Hepatocyte (in vitro differentiated cells): ENCODE measurements around the gene RAB1B. TPM values are rescaled to one million over a fixed set of nuclear protein-coding genes. Genes with fewer than 3 reads are reported as not detected.
A peak's percentile ranks its signal among the peaks of the same experiment; 100 is the strongest.

Source experiments
- DNase-seq: peaks from one replicate; pipeline ENCODE4 v3.0.0-alpha.2; 2016; ENCODE audit warnings: low spot score
- H2AFZ ChIP-seq: fragments of 200-600 bp; sonication (generic); 2 replicates; pipeline ENCODE4 v1.6.0; 2016; ENCODE audit warnings: antibody characterized with exemption, mild to moderate bottlenecking
- H3K27ac ChIP-seq: fragments of 200-600 bp; sonication (generic); 2 replicates; pipeline ENCODE4 v1.5.1; 2016; ENCODE audit warnings: mild to moderate bottlenecking
- H3K27me3 ChIP-seq: fragments of 200-600 bp; sonication (generic); 2 replicates; pipeline ENCODE4 v1.6.1; 2016
- H3K36me3 ChIP-seq: fragments of 200-600 bp; sonication (generic); replicated peaks from 2 replicates; pipeline ENCODE4 v1.5.1; 2016; ENCODE audit warnings: low read depth; ENCODE audit not compliant: insufficient read depth
- H3K4me1 ChIP-seq: fragments of 200-600 bp; sonication (generic); 2 replicates; pipeline ENCODE4 v1.5.1; 2016; ENCODE audit warnings: mild to moderate bottlenecking, moderate library complexity; ENCODE audit not compliant: insufficient read depth
- H3K4me2 ChIP-seq: fragments of 200-600 bp; sonication (generic); 2 replicates; pipeline ENCODE4 v1.6.0; 2016
- H3K4me3 ChIP-seq: fragments of 200-600 bp; sonication (generic); 2 replicates; pipeline ENCODE4 v1.5.1; 2016; ENCODE audit warnings: mild to moderate bottlenecking
- H3K79me2 ChIP-seq: fragments of 200-600 bp; sonication (generic); 2 replicates; pipeline ENCODE4 v1.6.0; 2017; ENCODE audit warnings: mild to moderate bottlenecking
- H3K9me2 ChIP-seq: fragments of 200-600 bp; sonication (generic); replicated peaks from 2 replicates; pipeline ENCODE4 v1.6.0; 2017; ENCODE audit warnings: mild to moderate bottlenecking; ENCODE audit not compliant: insufficient read depth
- H3K9me3 ChIP-seq: fragments of 200-600 bp; sonication (generic); 2 replicates; pipeline ENCODE4 v1.5.1; 2016; ENCODE audit warnings: low read depth, mild to moderate bottlenecking
- H4K20me1 ChIP-seq: fragments of 200-600 bp; sonication (generic); 2 replicates; pipeline ENCODE4 v1.6.0; 2016; ENCODE audit warnings: mild to moderate bottlenecking; ENCODE audit not compliant: insufficient read depth, poor library complexity, severe bottlenecking
- EZH2 ChIP-seq: fragments of 200-600 bp; sonication (generic); IDR thresholded peaks from 2 replicates; pipeline ENCODE4 v1.6.1; 2016; ENCODE audit warnings: antibody characterized with exemption, mild to moderate bottlenecking, borderline replicate concordance
- EZH2phosphoT487 ChIP-seq: fragments of 200-600 bp; sonication (generic); IDR thresholded peaks from one replicate; pipeline ENCODE4 v1.6.1; 2018; ENCODE audit warnings: antibody characterized with exemption, mild to moderate bottlenecking, low read depth, moderate library complexity; ENCODE audit not compliant: unreplicated experiment, severe bottlenecking
- WGBS: methylation state at CpG from one replicate; pipeline ENCODE4 v1.1.6; 2016; ENCODE audit warnings: low lambda C conversion rate; ENCODE audit errors: missing lambda C conversion rate; 5-methylcytosine and 5-hydroxymethylcytosine counted together
- polyA plus RNA-seq: library from polyadenylated mRNA; unstranded; fragments of >200 nt; fragmentation: Nextera tagmentation; extraction: Ambion mirVana; gene quantifications from 2 replicates; pipeline ENCODE4 v1.2.1, GENCODE V29; 2016
- total RNA-seq: library from RNA; depleted of rRNA; stranded (reverse); fragments of >200 nt; gene quantifications from 2 replicates; pipeline ENCODE4 v1.2.3, GENCODE V29; 2014
- TF ChIP-seq, protein P1 (sequence below): fragments of 200-600 bp; sonication (generic); IDR thresholded peaks from 2 replicates; pipeline ENCODE4 v1.5.1; 2016; ENCODE audit warnings: antibody characterized with exemption, mild to moderate bottlenecking; ENCODE audit not compliant: poor library complexity

The RAB1B gene
- total and polyA plus RNA-seq, 2 experiments from 2014 or later: 19.9 to 88.4 TPM

GRCh38 chr11:66268952-66269905, 790 bp downstream of the RAB1B start:
- peak overlapping the region; percentile 72 for H2AFZ ChIP-seq

GRCh38 chr11:66271816-66272215, 3.4 kb downstream of the RAB1B start:
- Histone ChIP-seq H4K20me1 (peaks cover 23% of the 10 kb centered on the region), H3K27me3 (no peaks in the 10 kb centered on the region), H3K36me3 (no peaks in the 10 kb centered on the region), H3K4me2 (no peak overlapping the region), H3K79me2 (peaks cover 33% of the 10 kb centered on the region), H3K9me3 (no peaks in the 10 kb centered on the region), H3K9me2 (no peaks in the 10 kb centered on the region), H2AFZ (no peak overlapping the region), H3K4me3 (no peak overlapping the region), H3K4me1 (peaks cover 11% of the 10 kb centered on the region), H3K27ac (no peak overlapping the region)
- no peak for DNase-seq
- 98% methylated on average over 7 of the region's 7 CpGs for WGBS
- TF ChIP-seq EZH2phosphoT487 (no peak), EZH2 (no peak)
- TF ChIP-seq, protein P1, sequence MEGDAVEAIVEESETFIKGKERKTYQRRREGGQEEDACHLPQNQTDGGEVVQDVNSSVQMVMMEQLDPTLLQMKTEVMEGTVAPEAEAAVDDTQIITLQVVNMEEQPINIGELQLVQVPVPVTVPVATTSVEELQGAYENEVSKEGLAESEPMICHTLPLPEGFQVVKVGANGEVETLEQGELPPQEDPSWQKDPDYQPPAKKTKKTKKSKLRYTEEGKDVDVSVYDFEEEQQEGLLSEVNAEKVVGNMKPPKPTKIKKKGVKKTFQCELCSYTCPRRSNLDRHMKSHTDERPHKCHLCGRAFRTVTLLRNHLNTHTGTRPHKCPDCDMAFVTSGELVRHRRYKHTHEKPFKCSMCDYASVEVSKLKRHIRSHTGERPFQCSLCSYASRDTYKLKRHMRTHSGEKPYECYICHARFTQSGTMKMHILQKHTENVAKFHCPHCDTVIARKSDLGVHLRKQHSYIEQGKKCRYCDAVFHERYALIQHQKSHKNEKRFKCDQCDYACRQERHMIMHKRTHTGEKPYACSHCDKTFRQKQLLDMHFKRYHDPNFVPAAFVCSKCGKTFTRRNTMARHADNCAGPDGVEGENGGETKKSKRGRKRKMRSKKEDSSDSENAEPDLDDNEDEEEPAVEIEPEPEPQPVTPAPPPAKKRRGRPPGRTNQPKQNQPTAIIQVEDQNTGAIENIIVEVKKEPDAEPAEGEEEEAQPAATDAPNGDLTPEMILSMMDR: no peak

More at GRCh38 chr11:66268952-66269905, 790 bp downstream of the RAB1B start:
- H4K20me1 ChIP-seq: peaks cover 23% of the 10 kb centered on the region
- TF ChIP-seq EZH2: no peak
- TF ChIP-seq, protein P1: peak; percentile 31
- H3K79me2 ChIP-seq: peaks cover 33% of the 10 kb centered on the region
- WGBS: 7% methylated on average over 32 of the region's 32 CpGs
- H3K9me2 ChIP-seq: no peaks in the 10 kb centered on the region
- DNase-seq: peak; percentile 59
- H3K36me3 ChIP-seq: no peaks in the 10 kb centered on the region
- H3K27ac ChIP-seq: peak overlapping the region; percentile 92
- H3K27me3 ChIP-seq: no peaks in the 10 kb centered on the region
- peak overlapping the region; percentile 98 for H3K4me2 ChIP-seq
- peak overlapping the region; percentile 91 for H3K4me3 ChIP-seq
- peaks cover 11% of the 10 kb centered on the region for H3K4me1 ChIP-seq
- H3K9me3 ChIP-seq: no peaks in the 10 kb centered on the region

DNA sequence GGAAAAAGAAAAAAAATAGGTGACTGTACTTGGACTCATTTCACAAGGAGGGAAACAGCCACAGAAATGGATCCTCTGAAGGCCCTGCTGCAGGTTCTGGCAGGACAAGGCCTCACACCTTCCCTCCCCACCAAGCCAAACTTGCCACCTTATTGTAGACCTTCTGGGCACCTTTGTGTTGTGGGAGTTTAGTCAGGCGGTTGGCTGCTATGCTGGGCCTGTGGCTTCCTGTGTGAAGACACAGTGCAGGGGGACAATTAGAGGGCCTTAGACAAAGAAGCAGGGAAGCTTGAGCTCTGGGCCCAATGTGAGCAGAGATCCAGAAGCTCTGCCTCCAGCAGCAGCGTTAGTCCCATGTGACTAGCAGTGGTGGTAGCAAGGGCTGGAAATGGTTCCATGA, 4.2 kb downstream of the RAB1B start:
- no peak overlapping the region for H3K27ac ChIP-seq
- no peak overlapping the region for H2AFZ ChIP-seq
- no peak overlapping the region for H3K4me2 ChIP-seq
- peaks cover 12% of the 10 kb centered on the region for H3K4me1 ChIP-seq
- H3K4me3 ChIP-seq: no peak overlapping the region
- 97% methylated on average over 2 of the region's 2 CpGs for WGBS
- H4K20me1 ChIP-seq: peaks cover 23% of the 10 kb centered on the region
- peaks cover 33% of the 10 kb centered on the region for H3K79me2 ChIP-seq
- DNase-seq: no peak
- no peaks in the 10 kb centered on the region for H3K36me3 ChIP-seq
- H3K9me3 ChIP-seq: no peaks in the 10 kb centered on the region
- no peaks in the 10 kb centered on the region for H3K27me3 ChIP-seq
- TF ChIP-seq, protein P1: no peak
- no peak for TF ChIP-seq EZH2phosphoT487
- TF ChIP-seq EZH2: no peak
- no peaks in the 10 kb centered on the region for H3K9me2 ChIP-seq
